AG10803 (cell line): ENCODE data around the gene KCTD6.

Source experiments
- DNase-seq: peaks from one replicate; pipeline ENCODE4 v3.0.0; 2010; ENCODE audit warnings: low read depth
- H3K4me3 ChIP-seq: 2 replicates; pipeline ENCODE4 v1.5.1; 2011; ENCODE audit warnings: mild to moderate bottlenecking, low read length, control low read depth
- CTCF ChIP-seq: conservative IDR thresholded peaks from 2 replicates; pipeline ENCODE4 v1.5.1; 2011; ENCODE audit warnings: mild to moderate bottlenecking, low read length, control low read depth, inconsistent platforms

Gene KCTD6

DNA sequence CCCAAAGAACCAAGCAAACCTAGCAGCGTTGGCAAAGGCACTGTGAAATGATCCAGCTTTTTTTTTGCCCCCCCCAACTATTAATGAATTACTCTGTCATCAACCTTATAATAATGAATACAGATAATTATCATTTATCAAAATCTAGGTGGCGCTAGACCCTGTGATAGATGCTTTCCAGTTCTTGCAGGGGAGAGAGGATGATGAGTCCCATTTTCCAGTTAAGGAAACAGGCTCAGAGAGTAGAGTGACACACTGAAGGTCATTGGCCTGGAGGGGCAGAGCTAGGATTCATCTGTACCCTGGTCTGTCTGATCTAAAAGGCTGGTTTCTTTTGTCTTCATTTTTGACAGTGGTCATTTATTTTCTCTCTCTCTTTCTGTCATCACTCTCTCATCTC is 40.1 kb downstream of the KCTD6 start:
- H3K4me3 ChIP-seq: no peak overlapping the region
- TF ChIP-seq CTCF: peak; percentile 33
- DNase-seq: no peak

- DNase-seq: peak; percentile 59
- H3K4me3 ChIP-seq: no peak overlapping the region
- TF ChIP-seq CTCF: peak; percentile 87
Measured at GRCh38 chr3:58532794-58533220, 40.9 kb downstream of the KCTD6 start.

DNA sequence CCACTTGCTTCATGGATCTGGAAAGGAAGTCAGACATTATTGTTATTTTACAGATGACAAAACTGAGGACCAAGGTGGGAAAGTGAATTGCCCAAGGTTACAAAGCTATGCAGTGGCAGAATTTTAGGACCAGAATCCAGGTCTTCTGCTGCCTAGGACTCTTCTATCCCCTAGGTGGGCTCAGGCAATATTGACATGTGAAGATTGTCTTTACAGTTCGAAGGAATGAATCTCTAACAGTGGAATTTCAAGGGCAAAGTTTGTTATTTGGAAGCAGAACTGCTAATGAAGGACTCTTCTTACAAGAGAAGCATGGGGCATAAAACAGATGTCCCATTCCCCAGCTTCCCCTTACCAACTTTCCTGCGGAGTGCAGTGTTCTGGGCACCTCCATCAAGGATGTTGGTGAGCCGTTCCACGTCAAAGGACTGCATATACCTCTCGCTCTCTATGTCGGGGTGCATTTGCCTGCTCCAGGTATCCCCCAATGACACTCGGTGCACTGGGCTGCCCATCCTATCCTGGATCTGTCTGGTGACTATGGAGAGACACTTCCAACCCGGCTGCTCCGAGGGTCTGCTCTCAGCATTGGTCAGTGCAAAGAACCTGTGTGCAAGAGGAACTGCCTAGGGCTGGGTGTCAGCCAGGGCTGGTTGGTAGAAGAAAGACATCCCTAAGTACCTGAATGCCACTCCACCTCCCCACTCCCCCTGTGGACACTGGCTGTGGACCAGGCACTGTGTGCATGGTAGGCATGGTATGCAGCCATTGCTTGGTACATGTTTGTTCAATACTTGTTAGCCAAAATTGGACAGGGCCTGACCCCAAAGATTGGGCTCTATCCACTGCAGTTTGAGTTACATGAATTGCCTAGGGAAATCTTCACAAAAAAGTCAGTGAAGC is 42.9 kb downstream of the KCTD6 start:
- no peak for DNase-seq
- no peak for TF ChIP-seq CTCF
- no peak overlapping the region for H3K4me3 ChIP-seq

DNA sequence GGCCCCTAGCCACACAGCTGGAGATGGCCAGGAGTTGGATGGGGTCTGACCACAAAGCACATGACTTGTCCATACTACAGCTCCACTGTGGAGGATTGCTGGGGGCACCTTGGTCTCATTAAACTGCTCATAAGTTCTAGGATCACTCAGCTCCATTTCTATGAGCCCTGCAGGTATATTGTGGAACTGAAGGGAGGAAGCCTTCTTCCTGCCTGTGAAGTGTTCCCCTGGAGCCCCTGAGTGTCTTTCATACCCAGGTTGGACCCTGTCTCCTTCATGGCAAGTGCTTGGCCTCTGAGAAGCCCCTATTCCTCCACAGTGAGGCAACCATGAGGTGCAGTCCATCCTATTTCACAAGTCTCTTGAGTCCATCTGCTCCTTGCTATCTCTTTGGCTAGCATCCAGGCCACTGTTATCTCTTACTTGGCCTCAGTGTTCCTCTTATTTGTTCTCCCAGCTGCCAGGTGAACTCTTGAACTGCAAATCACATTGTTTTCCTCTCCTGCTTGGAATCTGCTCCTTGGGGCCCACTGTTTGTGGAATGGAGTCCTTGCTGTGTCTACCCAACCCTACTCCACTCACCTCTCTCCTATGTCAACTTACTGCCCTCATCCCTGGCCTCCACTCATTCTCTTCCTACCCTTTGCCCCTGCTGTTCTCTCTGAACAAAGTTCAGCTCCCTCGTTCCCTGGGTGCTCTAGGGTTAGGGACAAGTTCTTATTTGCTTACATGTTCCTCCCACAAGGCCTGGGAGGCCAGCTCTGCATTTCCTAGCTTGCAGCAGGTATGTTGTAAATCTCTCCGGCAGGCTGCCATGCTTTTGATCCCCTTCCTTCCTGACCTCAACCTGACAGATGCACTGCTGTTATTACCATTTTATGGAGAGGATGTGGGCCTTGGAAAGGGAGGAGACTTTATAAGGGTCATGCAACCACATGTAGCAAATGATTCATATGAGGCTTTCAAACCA is 43.9 kb downstream of the KCTD6 start:
- H3K4me3 ChIP-seq: peak overlapping the region; percentile 23; the same call in 1 of the 2 replicates
- TF ChIP-seq CTCF: no peak
- DNase-seq: peak; percentile 23

DNA sequence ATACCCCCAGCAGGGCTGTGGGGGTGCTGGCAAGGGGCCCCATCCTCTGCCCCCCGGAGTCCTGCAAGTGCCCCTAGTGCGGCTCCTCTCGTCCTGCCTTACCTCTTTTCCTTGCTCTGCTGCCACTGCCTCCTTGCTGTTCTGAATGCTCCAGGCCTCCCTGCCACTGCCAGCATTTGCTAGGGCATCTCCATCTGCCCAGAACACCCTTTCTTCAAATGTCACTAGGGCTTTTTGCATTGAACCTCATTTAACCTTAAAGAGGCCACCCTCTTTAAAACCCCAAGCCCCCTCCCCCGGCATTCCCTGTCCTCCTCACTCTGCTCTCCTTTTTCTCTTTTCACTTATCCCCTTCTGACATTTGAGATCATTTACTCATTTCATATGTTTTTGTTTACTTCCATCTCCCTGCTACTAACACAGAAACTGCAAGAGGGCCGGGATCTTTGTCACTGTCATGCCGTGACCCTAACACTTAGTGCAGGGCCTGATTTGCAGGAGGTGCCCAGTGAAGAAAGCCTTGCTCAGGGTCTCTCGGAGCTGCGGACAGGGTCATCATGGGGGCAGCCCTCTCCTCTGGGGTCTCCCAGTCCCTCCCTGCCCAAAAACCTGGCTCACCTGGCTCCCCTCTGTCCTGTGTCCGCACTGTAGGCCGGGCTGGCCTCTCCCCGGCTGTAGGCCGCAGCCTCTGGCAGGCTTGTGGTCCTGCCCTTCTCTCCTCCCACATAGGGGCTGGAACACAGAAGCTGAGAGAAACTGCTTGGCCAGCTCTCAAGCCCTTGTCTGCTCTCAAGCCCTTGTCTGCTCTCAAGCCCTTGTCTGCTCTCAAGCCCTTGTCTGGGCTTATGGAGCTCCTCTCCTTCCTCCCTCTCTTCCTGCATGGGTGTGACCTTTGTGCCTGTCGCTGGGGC is 44.9 kb downstream of the KCTD6 start, which contains the start of gene ACOX2:
Gene ACOX2, minus strand, starts transcription at position 690 of the 911 bp plus-strand sequence. CDS start 2,084 bp downstream, outside the sequence.
- H3K4me3 ChIP-seq: peak within 1 kb of the TSS; percentile 65
- DNase-seq: peak; percentile 79
- TF ChIP-seq CTCF: no peak
